Measurements from ENCODE around the gene HACD2. TPM values are rescaled to one million over a fixed set of nuclear protein-coding genes. Genes with fewer than 3 reads are reported as not detected.

HACD2 gene
- total and polyA plus RNA-seq, 2 donors from 2014 or later = 13.1 to 25.4 TPM

DNA sequence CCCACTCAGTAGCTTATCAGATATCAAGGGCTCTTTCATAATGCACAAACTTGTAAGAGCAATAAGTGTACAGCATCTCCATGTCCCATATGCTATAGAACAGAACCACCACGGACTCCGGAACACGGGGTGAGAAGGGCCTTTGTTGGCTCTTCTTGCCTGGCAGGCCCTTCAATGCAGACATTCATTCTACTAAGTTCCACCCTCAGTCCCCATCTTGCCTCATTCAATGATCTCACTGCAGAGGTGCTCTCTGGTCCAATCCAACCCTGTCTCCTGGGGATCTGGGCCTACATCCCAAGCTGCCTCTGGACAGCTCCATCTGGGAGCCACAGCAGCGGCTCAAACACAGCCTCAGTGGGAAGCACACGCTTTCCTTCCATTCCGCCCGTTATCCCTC lies 16.8 kb downstream of the HACD2 start:
- no peaks in the 10 kb centered on the region for H3K9me3 ChIP-seq (ENCODE audit: control insufficient read depth in 2 of 3, insufficient read depth in 1 of 3, low read length in 3 of 3)
- no peak for TF ChIP-seq CTCF (IDR thresholded peaks at IDR 0.05; ENCODE audit: borderline replicate concordance, extremely low read depth, insufficient read depth)
- FAIRE-seq (no peak), DNase-seq (no peak)
- no peak overlapping the region for H3K4me3 ChIP-seq (ENCODE audit: low read length in 3 of 3)
- H3K27me3 ChIP-seq (ENCODE audit: control insufficient read depth, insufficient read depth, low read length) = no peaks in the 10 kb centered on the region
- H3K36me3 ChIP-seq (ENCODE audit: control insufficient read depth in 2 of 3, insufficient read depth in 3 of 3, low read length in 3 of 3) = peaks cover 0 to 3% (median 0%) of the 10 kb centered on the region in 3 donors
- H3K4me1 ChIP-seq (ENCODE audit: control insufficient read depth in 2 of 3, insufficient read depth in 2 of 3, low read depth in 1 of 3, low read length in 3 of 3) = no peaks in the 10 kb centered on the region
- H3K9ac ChIP-seq (ENCODE audit: low read length in 3 of 3) = no peak overlapping the region
- intact Hi-C loops (cut with DNase I) = no loop called here
- H3K27ac ChIP-seq (ENCODE audit: low read depth in 2 of 2, low read length in 2 of 2) = no peak overlapping the region

DNA sequence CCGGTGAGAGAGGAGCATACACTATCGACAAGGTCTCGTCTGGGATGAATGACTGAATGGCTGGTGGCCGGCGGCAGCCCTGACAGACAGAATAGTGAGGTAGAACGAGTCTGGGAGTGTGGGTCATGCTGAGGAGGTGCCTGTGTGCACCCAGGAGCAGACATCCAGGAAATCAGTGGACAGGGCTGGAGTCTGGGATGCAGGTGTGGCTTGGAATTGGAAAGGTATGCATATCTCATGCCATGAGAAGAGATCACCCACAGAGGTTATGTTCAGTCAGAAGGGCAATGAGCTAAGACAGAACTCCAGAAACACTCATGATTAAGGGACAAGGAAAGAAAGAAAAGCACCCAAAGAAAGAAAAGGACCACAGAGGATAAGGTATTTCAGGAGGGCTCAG lies 20.8 kb downstream of the HACD2 start:
- H3K4me1 ChIP-seq (ENCODE audit: control insufficient read depth in 2 of 3, insufficient read depth in 2 of 3, low read depth in 1 of 3, low read length in 3 of 3) = no peaks in the 10 kb centered on the region
- FAIRE-seq (no peak), DNase-seq (no peak)
- H3K4me3 ChIP-seq (ENCODE audit: low read length in 3 of 3) = no peak overlapping the region
- no peak for TF ChIP-seq CTCF (IDR thresholded peaks at IDR 0.05; ENCODE audit: borderline replicate concordance, extremely low read depth, insufficient read depth)
- H3K36me3 ChIP-seq (ENCODE audit: control insufficient read depth in 2 of 3, insufficient read depth in 3 of 3, low read length in 3 of 3) = peaks cover 0 to 4% (median 0%) of the 10 kb centered on the region in 3 donors
- no peaks in the 10 kb centered on the region for H3K27me3 ChIP-seq (ENCODE audit: control insufficient read depth, insufficient read depth, low read length)
- intact Hi-C loops (cut with DNase I) = no loop called here
- no peaks in the 10 kb centered on the region for H3K9me3 ChIP-seq (ENCODE audit: control insufficient read depth in 2 of 3, insufficient read depth in 1 of 3, low read length in 3 of 3)
- H3K9ac ChIP-seq (ENCODE audit: low read length in 3 of 3) = no peak overlapping the region
- no peak overlapping the region for H3K27ac ChIP-seq (ENCODE audit: low read depth in 2 of 2, low read length in 2 of 2)

DNA sequence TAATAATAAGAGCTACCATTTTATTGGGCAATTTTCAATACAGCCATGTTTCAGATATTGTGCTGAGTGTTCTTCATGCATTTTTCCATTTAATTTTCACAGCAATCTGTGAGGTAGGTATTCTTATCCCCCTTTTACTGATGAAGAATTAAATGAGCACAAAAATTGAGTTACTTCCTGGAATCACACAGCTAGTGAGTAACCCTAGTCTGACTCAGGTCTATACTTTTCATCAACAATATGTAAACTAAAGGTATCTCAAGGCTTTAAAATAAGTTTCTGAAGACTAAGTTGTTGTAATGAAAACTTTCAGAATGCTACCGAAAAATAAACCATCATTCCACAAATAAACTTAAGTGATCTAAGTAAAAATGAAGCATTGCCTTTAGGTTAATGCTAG lies 22.3 kb downstream of the HACD2 start:
- intact Hi-C loops (cut with DNase I) = no loop called here
- no peak for DNase-seq
- Histone ChIP-seq H3K4me3 (ENCODE audit: low read length in 3 of 3) (no peak overlapping the region), H3K27ac (ENCODE audit: low read depth in 2 of 2, low read length in 2 of 2) (no peak overlapping the region), H3K9ac (ENCODE audit: low read length in 3 of 3) (no peak overlapping the region), H3K27me3 (ENCODE audit: control insufficient read depth, insufficient read depth, low read length) (no peaks in the 10 kb centered on the region), H3K9me3 (ENCODE audit: control insufficient read depth in 2 of 3, insufficient read depth in 1 of 3, low read length in 3 of 3) (no peaks in the 10 kb centered on the region), H3K36me3 (ENCODE audit: control insufficient read depth in 2 of 3, insufficient read depth in 3 of 3, low read length in 3 of 3) (peaks cover 0 to 4% (median 0%) of the 10 kb centered on the region in 3 donors), H3K4me1 (ENCODE audit: control insufficient read depth in 2 of 3, insufficient read depth in 2 of 3, low read depth in 1 of 3, low read length in 3 of 3) (no peaks in the 10 kb centered on the region)
- TF ChIP-seq CTCF (IDR thresholded peaks at IDR 0.05; ENCODE audit: borderline replicate concordance, extremely low read depth, insufficient read depth) = no peak
- FAIRE-seq = no peak

- TF ChIP-seq CTCF (IDR thresholded peaks at IDR 0.05; ENCODE audit: borderline replicate concordance, extremely low read depth, insufficient read depth) = no peak
- intact Hi-C loops (cut with DNase I) = no loop called here
- FAIRE-seq = no peak
Observed at GRCh38 chr3:123561188-123561587, 23.7 kb downstream of the HACD2 start.

More at GRCh38 chr3:123561188-123561587, 23.7 kb downstream of the HACD2 start:
- H3K27me3 ChIP-seq (ENCODE audit: control insufficient read depth, insufficient read depth, low read length) = no peaks in the 10 kb centered on the region
- no peaks in the 10 kb centered on the region for H3K4me1 ChIP-seq (ENCODE audit: control insufficient read depth in 2 of 3, insufficient read depth in 2 of 3, low read depth in 1 of 3, low read length in 3 of 3)
- DNase-seq = no peak
- peaks cover 0 to 4% (median 0%) of the 10 kb centered on the region in 3 donors for H3K36me3 ChIP-seq (ENCODE audit: control insufficient read depth in 2 of 3, insufficient read depth in 3 of 3, low read length in 3 of 3)
- H3K9me3 ChIP-seq (ENCODE audit: control insufficient read depth in 2 of 3, insufficient read depth in 1 of 3, low read length in 3 of 3) = no peaks in the 10 kb centered on the region
- H3K4me3 ChIP-seq (ENCODE audit: low read length in 3 of 3) = no peak overlapping the region
- no peak overlapping the region for H3K27ac ChIP-seq (ENCODE audit: low read depth in 2 of 2, low read length in 2 of 2)
- H3K9ac ChIP-seq (ENCODE audit: low read length in 3 of 3) = no peak overlapping the region

Measured in kidney (tissue), 14 donors.